Psoas muscle (tissue), 8 donors: ENCODE results near the gene TMEM53. TPM values are rescaled to one million over a fixed set of nuclear protein-coding genes. Genes with fewer than 3 reads are reported as not detected.

ENCODE experiments used
- ATAC-seq, 4 donors: fragments of 200-7000 bp; cut with Tn5 transposase; one replicate each; pipeline ENCODE4 v1.9.1; 2020; ENCODE audit warnings: moderate library complexity in 3 of 4, mild to moderate bottlenecking in 2 of 4
- DNase-seq, 2 donors: peaks; one replicate each; pipeline ENCODE4 v3.0.0-alpha.2; 2020
- H3K27ac ChIP-seq: fragments of 200-600 bp; one replicate; pipeline ENCODE4 v1.8.0; 2022
- H3K27me3 ChIP-seq, 3 donors: fragments of 200-600 bp in 1 of 3; one replicate each; pipeline versions ENCODE4 v1.6.1 to v1.8.0; 2013 to 2022; ENCODE audit warnings: low read length in 2 of 3, mild to moderate bottlenecking in 2 of 3, moderate library complexity in 1 of 3; ENCODE audit not compliant: insufficient read depth in 3 of 3
- H3K36me3 ChIP-seq, 2 donors: fragments of 200-600 bp in 1 of 2; one replicate each; pipeline versions ENCODE4 v1.6.1 to v1.8.0; 2013 to 2022; ENCODE audit warnings: low read depth in 1 of 2, mild to moderate bottlenecking in 1 of 2, moderate library complexity in 1 of 2; ENCODE audit not compliant: insufficient read depth in 1 of 2
- H3K4me1 ChIP-seq: fragments of 200-600 bp; one replicate; pipeline ENCODE4 v1.8.0; 2022
- H3K4me3 ChIP-seq: fragments of 200-600 bp; one replicate; pipeline ENCODE4 v1.8.0; 2022; ENCODE audit warnings: mild to moderate bottlenecking
- H3K9me3 ChIP-seq: fragments of 200-600 bp; one replicate; pipeline ENCODE4 v1.8.0; 2022
- CTCF ChIP-seq: fragments of 200-600 bp; IDR thresholded peaks from one replicate; pipeline ENCODE4 v1.8.0; 2022; ENCODE audit warnings: antibody characterized with exemption
- WGBS, 3 donors: extraction: QIAGEN DNeasy Blood & Tissue Kit; methylation state at CpG; one replicate each; pipeline versions ENCODE4 v1.1.6 to v1.1.7; 2013; 5-methylcytosine and 5-hydroxymethylcytosine counted together
- intact Hi-C, 2 donors: fragments of 100-400 bp; cut with DNase I; formaldehyde crosslinking; loops; one replicate each; pipeline versions ENCODE4 v1.11.0 to v1.14.2; 2022
- polyA plus RNA-seq, 3 donors: library from polyadenylated mRNA; stranded (reverse); fragments of 200-250 nt; gene quantifications; one replicate each; pipeline ENCODE4 v1.2.3, GENCODE V29; 2013
- total RNA-seq, 4 donors: library from RNA; stranded (reverse); fragmentation: NEBNext Ultra II Directional in 2 of 4; extraction: Animal tissue kit (Norgen Biotek cat#: 25700) in 2 of 4; gene quantifications; one replicate each; pipeline versions ENCODE4 v1.2.1 to v1.2.4, GENCODE V29; 2021 to 2023
- donor health status: healthy with polysubstance abuse.
- donor health status: DM: no; HTN: no; CAD: no; lungs with moderate emphysema.
- donor health status: Bipolar disorder and iron deficiency.
- donor health status: healthy.
- donor health status: DM: yes; HTN: yes; CAD: no.
- donor health status: DM: no; HTN: no; CAD: no.
- donor health status: DM: no; HTN: no; CAD: no.
- donor health status: DM: yes; HTN: yes; CAD: no.

Gene TMEM53
- total and polyA plus RNA-seq, 7 donors: 2.4 to 7.7 (median 6.2) TPM

- intact Hi-C loops: no loop called here
- no peaks in the 10 kb centered on the region for H3K9me3 ChIP-seq
- no peak overlapping the region for H3K4me3 ChIP-seq
- H3K27ac ChIP-seq: peak overlapping the region; percentile 10
- no peaks in the 10 kb centered on the region for H3K36me3 ChIP-seq
- ATAC-seq (no peak), DNase-seq (no peak)
- peaks cover 27% of the 10 kb centered on the region for H3K4me1 ChIP-seq
- no peaks in the 10 kb centered on the region for H3K27me3 ChIP-seq
- 66 to 72% (median 70%) methylated on average over 5 of the region's 5 CpGs for WGBS, 3 donors
- no peak for TF ChIP-seq CTCF
These were observed 2.4 kb upstream of the TMEM53 start for GRCh38 chr1:44676484-44677200.

- Histone ChIP-seq H3K36me3 (no peaks in the 10 kb centered on the region), H3K4me1 (peaks cover 27% of the 10 kb centered on the region), H3K9me3 (no peaks in the 10 kb centered on the region), H3K4me3 (peak overlapping the region; percentile 80), H3K27me3 (no peaks in the 10 kb centered on the region), H3K27ac (peak overlapping the region; percentile 98)
- 87 to 93% (median 90%) methylated on average over 7 of the region's 7 CpGs for WGBS, 3 donors
- no peak for TF ChIP-seq CTCF
- DNase-seq (no peak), ATAC-seq (no peak)
- intact Hi-C loops: no loop called here
These were observed 905 bp upstream of the TMEM53 start for GRCh38 chr1:44675186-44675585.

- intact Hi-C loops: no loop called here
- Histone ChIP-seq H3K9me3 (no peaks in the 10 kb centered on the region), H3K27ac (peak overlapping the region; percentile 98), H3K4me3 (peak overlapping the region; percentile 80), H3K4me1 (peaks cover 27% of the 10 kb centered on the region), H3K27me3 (no peaks in the 10 kb centered on the region), H3K36me3 (no peaks in the 10 kb centered on the region)
- no peak for TF ChIP-seq CTCF
- ATAC-seq: peak in 3 of 4 donors; percentile 0 to 11 (median 0)
- WGBS, 3 donors: 1 to 3% (median 1%) methylated on average over 16 of the region's 16 CpGs
- DNase-seq: no peak
These were observed 587 bp downstream of the TMEM53 start for GRCh38 chr1:44673675-44674112.

GRCh38 chr1:44672961-44673674 is 1.2 kb downstream of the TMEM53 start:
- DNase-seq (no peak), ATAC-seq (no peak)
- H3K27ac ChIP-seq: peak overlapping the region; percentile 98
- no peaks in the 10 kb centered on the region for H3K27me3 ChIP-seq
- intact Hi-C loops: no loop called here
- H3K9me3 ChIP-seq: no peaks in the 10 kb centered on the region
- peaks cover 27% of the 10 kb centered on the region for H3K4me1 ChIP-seq
- no peaks in the 10 kb centered on the region for H3K36me3 ChIP-seq
- peak overlapping the region; percentile 80 for H3K4me3 ChIP-seq
- 47 to 62% (median 52%) methylated on average over 14 of the region's 14 CpGs for WGBS, 3 donors
- no peak for TF ChIP-seq CTCF
